ENCODE measurements around the gene TARS1.
"Not testable (repeated sequence)": the region's sequence is repeated elsewhere in the genome, so short reads cannot be mapped to it uniquely, and the experiment has no call there.

TARS1 gene

DNA sequence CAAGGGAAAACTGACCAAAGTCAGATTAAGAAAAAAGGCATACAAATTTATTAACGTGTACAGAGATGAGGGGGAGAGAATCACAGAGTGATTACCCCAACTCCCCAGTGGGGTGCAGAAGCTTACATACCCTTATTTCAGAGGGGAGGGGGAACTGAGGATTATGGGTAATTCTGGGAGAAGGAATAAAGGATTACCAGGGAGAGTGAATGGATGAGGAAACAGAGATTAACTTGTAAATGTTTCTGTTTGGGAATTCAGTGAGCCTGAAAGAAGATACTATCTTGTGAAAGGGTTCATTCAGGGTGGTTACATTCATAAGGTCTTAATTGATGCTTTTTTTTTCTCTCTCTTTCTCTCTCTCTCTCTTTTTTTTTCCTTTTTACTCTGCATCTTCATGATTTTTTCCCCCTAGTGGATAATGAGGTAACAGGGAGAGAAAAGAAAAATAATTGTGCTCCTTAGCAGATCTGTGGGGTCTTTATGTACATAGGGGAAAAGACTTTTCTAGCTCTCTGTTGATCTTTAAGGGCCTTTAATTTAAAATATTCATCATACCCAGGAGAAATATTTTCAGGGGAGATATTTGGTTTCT lies 49.4 kb downstream of the TARS1 start:
- no peak for DNase-seq

GRCh38 chr5:33491941-33492340 lies 51.2 kb downstream of the TARS1 start:
- DNase-seq = no peak

DNA sequence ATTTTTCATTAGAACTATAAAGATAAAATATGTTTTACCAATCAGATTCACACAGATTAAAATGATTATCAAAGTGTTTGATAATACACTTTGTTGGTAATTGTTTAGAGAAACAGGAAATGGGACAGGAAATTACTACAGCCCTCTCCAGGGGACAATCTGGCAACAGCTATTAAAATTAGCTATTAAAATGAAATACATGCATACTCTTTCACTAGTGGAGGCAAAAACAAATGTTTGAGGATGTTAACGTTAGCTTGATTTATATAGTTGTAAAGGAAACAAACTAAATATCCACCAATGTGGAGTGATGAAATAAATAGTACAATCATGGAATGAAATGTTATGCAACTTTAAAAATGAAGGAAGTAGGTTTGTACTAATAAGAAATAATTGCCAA lies 53.7 kb downstream of the TARS1 start:
- DNase-seq = no peak

DNA sequence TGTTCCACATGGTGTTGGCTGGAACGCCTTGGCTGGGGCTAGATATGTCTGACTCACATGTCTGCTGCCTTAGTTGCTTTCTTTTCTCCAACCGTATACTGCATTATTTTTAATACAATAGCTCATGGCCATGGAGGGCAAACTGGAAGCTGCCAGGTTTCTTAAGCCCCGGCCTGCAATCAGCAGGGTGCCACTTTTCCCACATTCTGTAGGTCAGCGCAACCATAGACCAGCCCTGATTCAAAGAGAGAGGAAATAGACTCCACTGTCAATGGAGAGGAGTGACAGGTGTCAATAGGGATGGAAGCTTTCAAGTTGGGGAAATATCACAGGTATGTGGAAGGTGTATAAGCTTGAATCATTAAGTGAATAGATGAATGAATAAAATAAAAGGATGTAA lies 60.5 kb downstream of the TARS1 start:
- DNase-seq = no peak

- no peak for DNase-seq
Observed at GRCh38 chr5:33501899-33502298, 61.1 kb downstream of the TARS1 start.

DNA sequence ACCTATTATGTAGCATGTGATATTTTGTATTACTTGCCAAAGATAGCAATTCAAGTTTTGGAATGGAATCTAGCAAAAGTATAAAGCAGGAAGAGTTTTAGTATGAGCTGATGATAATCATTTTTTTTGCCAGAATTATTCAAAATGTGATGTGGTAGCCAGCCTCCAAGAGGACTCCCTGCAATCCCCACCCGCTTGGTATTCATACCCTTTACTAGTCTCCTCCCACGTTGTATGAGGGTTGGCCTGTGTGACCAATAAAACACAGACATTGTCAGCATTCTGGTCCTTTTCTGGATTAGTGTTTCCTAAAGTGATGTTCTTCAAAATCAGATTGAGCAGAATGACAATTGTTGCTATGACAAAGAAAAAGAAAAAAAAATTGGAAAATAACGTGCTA lies 63.8 kb downstream of the TARS1 start:
- DNase-seq = no peak

DNA sequence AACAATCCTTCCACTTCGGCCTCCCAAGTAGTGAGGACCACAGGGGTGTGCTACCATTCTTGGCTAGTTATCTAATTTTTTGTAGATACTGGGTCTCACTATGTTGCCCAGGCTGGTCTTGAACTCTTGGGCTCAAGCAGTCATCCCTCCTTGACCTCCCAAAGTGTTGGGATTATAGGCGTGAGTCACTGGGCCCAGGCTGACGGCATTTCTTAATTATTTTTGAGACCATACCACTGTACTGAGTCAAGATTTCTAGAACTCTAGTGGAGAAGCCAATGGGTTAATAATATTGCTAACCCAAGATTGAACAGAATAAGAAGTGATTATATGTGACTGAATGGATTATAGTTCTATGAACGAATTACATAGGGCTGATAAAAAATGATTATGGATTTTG lies 66.7 kb downstream of the TARS1 start:
- no peak for DNase-seq

DNA sequence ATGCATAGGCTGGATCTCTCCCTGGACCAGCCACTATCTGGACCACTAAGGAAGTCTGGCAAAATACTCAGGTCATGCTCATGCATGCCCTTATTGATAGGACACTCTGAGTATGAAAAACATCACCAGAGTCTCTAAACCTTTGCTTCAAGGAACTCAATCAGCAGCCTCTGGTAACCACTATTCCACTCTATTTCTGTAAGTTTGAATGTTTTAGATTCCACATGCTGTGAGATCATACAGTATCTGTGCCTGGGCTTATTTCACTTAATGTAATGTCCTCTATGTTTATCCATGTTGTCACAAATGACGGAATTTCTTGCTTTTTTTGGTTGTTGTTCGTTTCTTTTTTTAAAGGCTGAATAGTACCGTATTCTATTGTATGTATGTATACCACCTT lies 68.3 kb downstream of the TARS1 start:
- no peak for DNase-seq

GRCh38 chr5:33513462-33514185 lies 72.9 kb downstream of the TARS1 start:
- DNase-seq = no peak

- not testable (repeated sequence) for DNase-seq
Observed at GRCh38 chr5:33515366-33515765, 74.6 kb downstream of the TARS1 start.

- DNase-seq = no peak
Observed at GRCh38 chr5:33516421-33516820, 75.7 kb downstream of the TARS1 start.
